ENCODE measurements around the gene DSCAML1. TPM values are rescaled to one million over a fixed set of nuclear protein-coding genes. Genes with fewer than 3 reads are reported as not detected.

Gene DSCAML1
- total RNA-seq, 1 experiment from 2014 or later = 0.15 TPM

- Histone ChIP-seq H2AFZ (ENCODE audit: low read length) (no peak overlapping the region), H3K79me2 (ENCODE audit: insufficient read depth, low read length) (no peaks in the 10 kb centered on the region), H3K27ac (ENCODE audit: insufficient read length, low read depth, low read length) (no peak overlapping the region), H2AK5ac (ENCODE audit: insufficient read length, low read length) (no peak overlapping the region), H3K23ac (ENCODE audit: insufficient read length, low read depth, low read length) (no peak overlapping the region), H4K8ac (replicated peaks; ENCODE audit: insufficient read length, low read depth, low read length) (no peak overlapping the region), H3K14ac (ENCODE audit: insufficient read depth, low read length) (no peak overlapping the region), H3T11ph (ENCODE audit: low read length) (no peak overlapping the region), H2BK5ac (ENCODE audit: insufficient read length, low read length) (no peak overlapping the region), H4K5ac (ENCODE audit: insufficient read length, low read depth, low read length) (no peak overlapping the region), H3K79me1 (ENCODE audit: insufficient read depth, low read depth, low read length, poor library complexity, severe bottlenecking) (no peaks in the 10 kb centered on the region), H3K9me3 (ENCODE audit: control insufficient read depth, low read depth, low read length) (no peaks in the 10 kb centered on the region), H3K23me2 (ENCODE audit: insufficient read length, low read depth, low read length, poor library complexity, severe bottlenecking) (peaks cover 3% of the 10 kb centered on the region), H2BK20ac (ENCODE audit: low read depth, low read length, poor library complexity, severe bottlenecking) (no peak overlapping the region), H4K91ac (ENCODE audit: insufficient read length, low read depth, low read length) (no peak overlapping the region), H3K4me1 (ENCODE audit: insufficient read depth, low read length) (peaks cover 9% of the 10 kb centered on the region; the same call in 1 of the 2 replicates), H3K9ac (ENCODE audit: extremely low read depth, insufficient read length, low read length) (no peak overlapping the region), H2BK120ac (ENCODE audit: low read depth, low read length, poor library complexity, severe bottlenecking) (no peak overlapping the region), H3K56ac (ENCODE audit: insufficient read length, low read depth, low read length) (no peak overlapping the region), H3K27me3 (ENCODE audit: insufficient read depth, low read length) (peaks cover 4% of the 10 kb centered on the region), H3K4ac (ENCODE audit: low read depth, low read length) (no peak overlapping the region), H3K4me2 (ENCODE audit: insufficient read depth, insufficient read length, low read length) (peak overlapping the region; percentile 7), H2BK12ac (ENCODE audit: insufficient read length, low read depth, low read length) (no peak overlapping the region), H2BK15ac (ENCODE audit: low read depth, low read length) (no peak overlapping the region), H4K20me1 (ENCODE audit: control insufficient read depth, insufficient read depth, insufficient read length) (no peaks in the 10 kb centered on the region), H3K18ac (ENCODE audit: insufficient read length, low read depth, low read length) (no peak overlapping the region)
- DNase-seq = peak; percentile 61
- Mint-ChIP-seq H3K27ac (peak overlapping the region in 2 of 3 experiments; percentile 77 to 96; a peak in 1 of 7 replicates), H3K4me1 (peaks cover 50 to 55% of the 10 kb centered on the region in 2 experiments), H3K36me3 (ENCODE audit: insufficient read depth in 1 of 3, low read depth in 3 of 3) (no peaks in the 10 kb centered on the region), H3K27me3 (ENCODE audit: low read depth) (peaks cover 24% of the 10 kb centered on the region), H3K9me3 (no peaks in the 10 kb centered on the region; a peak in 1 of 5 replicates), H3K4me3 (peak overlapping the region; percentile 26 to 51; a peak in 2 of 5 replicates)
- no peak for TF ChIP-seq CTCF (conservative IDR thresholded peaks at IDR 0.05)
- no CpG with 5 or more reads among the region's 25 CpGs for WGBS (ENCODE audit: extremely low coverage, insufficient read length, low lambda C conversion rate)
These were observed 79.3 kb downstream of the DSCAML1 start for GRCh38 chr11:117717485-117718314.

Data from H9 (cell line).